Panc1 (cell line): ENCODE measurements around the gene NDUFB8.

Source experiments
- REST ChIP-seq, 2 experiments: IDR thresholded peaks; 2 replicates each; pipeline ENCODE4 v1.6.1; 2011 to 2012; ENCODE audit warnings: low read depth in 2 of 2, control low read depth in 1 of 2, low read length in 1 of 2, mild to moderate bottlenecking in 1 of 2, moderate library complexity in 1 of 2; ENCODE audit not compliant: insufficient read depth in 1 of 2
- TF ChIP-seq, protein P1 (sequence below): fragments of 450-650 bp; IDR thresholded peaks from 2 replicates; pipeline ENCODE4 v1.5.1; 2017; ENCODE audit warnings: mild to moderate bottlenecking

- TF ChIP-seq, protein P1, sequence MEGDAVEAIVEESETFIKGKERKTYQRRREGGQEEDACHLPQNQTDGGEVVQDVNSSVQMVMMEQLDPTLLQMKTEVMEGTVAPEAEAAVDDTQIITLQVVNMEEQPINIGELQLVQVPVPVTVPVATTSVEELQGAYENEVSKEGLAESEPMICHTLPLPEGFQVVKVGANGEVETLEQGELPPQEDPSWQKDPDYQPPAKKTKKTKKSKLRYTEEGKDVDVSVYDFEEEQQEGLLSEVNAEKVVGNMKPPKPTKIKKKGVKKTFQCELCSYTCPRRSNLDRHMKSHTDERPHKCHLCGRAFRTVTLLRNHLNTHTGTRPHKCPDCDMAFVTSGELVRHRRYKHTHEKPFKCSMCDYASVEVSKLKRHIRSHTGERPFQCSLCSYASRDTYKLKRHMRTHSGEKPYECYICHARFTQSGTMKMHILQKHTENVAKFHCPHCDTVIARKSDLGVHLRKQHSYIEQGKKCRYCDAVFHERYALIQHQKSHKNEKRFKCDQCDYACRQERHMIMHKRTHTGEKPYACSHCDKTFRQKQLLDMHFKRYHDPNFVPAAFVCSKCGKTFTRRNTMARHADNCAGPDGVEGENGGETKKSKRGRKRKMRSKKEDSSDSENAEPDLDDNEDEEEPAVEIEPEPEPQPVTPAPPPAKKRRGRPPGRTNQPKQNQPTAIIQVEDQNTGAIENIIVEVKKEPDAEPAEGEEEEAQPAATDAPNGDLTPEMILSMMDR = no peak
- no peak for TF ChIP-seq REST (IDR thresholded peaks at IDR 0.05; ENCODE audit: insufficient read depth in 1 of 2, low read depth in 2 of 2, low read length in 1 of 2)
Observed at GRCh38 chr10:100501423-100501822, 28.2 kb downstream of the NDUFB8 start.
